ENCODE results near the gene HLCS. TPM values are rescaled to one million over a fixed set of nuclear protein-coding genes. Genes with fewer than 3 reads are reported as not detected.

The HLCS gene
- total and polyA plus RNA-seq, 2 of the 4 experiments (the other 2 are of a cell fraction), result 10.6 to 21.0 TPM

DNA sequence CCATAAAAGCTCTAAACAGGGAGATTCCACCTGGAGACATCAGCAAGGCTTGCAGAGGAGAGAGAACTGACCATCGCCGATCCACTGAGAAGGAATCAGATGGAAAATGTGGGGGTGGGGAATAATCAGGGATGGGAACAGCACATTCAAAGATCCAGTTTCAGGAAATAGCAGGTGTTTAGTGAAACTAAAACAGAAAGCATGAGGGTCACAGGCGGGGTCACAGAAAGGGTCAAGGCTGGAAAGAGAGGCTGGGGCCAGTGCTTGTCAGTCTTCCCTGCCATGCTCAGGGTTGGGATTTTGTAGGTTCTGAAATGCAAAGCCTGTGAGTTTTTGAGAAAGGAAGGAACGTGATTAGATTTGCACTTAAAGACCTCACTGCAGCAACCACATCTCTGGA lies 103.2 kb downstream of the HLCS start:
- ChIA-PET POLR2A (ENCODE audit: unreplicated experiment) (no interaction called here), CTCF (interaction anchor here (1.4 kb wide), 1 partner anchor 13 kb away, joined by 4 read pairs; no protein-coding TSS in a partner anchor)
- H2BK120ac ChIP-seq (ENCODE audit: low read depth, low read length), result no peak overlapping the region
- H3K4me1 ChIP-seq (ENCODE audit: control insufficient read depth, insufficient read depth, low read length), result peaks cover 12% of the 10 kb centered on the region
- in situ Hi-C loops (cut with MboI; ENCODE audit: low sequenced_read_pairs) (no loop called here), dilution Hi-C loops (cut with HindIII; ENCODE audit: low sequenced_read_pairs, unreplicated experiment) (no loop called here), intact Hi-C loops (cut with micrococcal nuclease) (no loop called here)
- no peak overlapping the region for H2BK5ac ChIP-seq (ENCODE audit: low read depth, low read length, poor library complexity, severe bottlenecking)
- H3K9me1 ChIP-seq (ENCODE audit: insufficient read depth, low read length), result peaks cover 16% of the 10 kb centered on the region
- no peaks in the 10 kb centered on the region for H4K20me1 ChIP-seq (ENCODE audit: insufficient read depth, low read length)
- H3K27me3 ChIP-seq (ENCODE audit: control insufficient read depth, insufficient read depth, low read length), result no peaks in the 10 kb centered on the region
- no peaks in the 10 kb centered on the region for H3K9me3 ChIP-seq (ENCODE audit: control insufficient read depth, insufficient read depth, low read length)
- no CpG with 5 or more reads among the region's 4 CpGs for WGBS, 2 experiments (ENCODE audit: extremely low coverage in 2 of 2, insufficient read length in 1 of 2)
- H3K4ac ChIP-seq (ENCODE audit: low read depth, low read length), result no peak overlapping the region
- no peak overlapping the region for H3K23ac ChIP-seq (ENCODE audit: low read depth, low read length)
- 0 out of 2 replicates have a peak overlapping the region, but pooled peaks have one; percentile 9 for H4K91ac ChIP-seq (ENCODE audit: insufficient read depth, low read depth, low read length)
- ATAC-seq (ENCODE audit: low read depth), result no peak
- 0 out of 2 replicates have a peak overlapping the region, but pooled peaks have one; percentile 51 for H2AK5ac ChIP-seq (ENCODE audit: low read depth, low read length)
- no peak overlapping the region for H2BK15ac ChIP-seq (ENCODE audit: low read depth, low read length)
- TF ChIP-seq BHLHE40 (IDR thresholded peaks at IDR 0.05; ENCODE audit: low read depth, low read length) (no peak), SMC3 (IDR thresholded peaks at IDR 0.05; ENCODE audit: low read depth, low read length) (no peak), CEBPB (IDR thresholded peaks at IDR 0.05; ENCODE audit: low read depth, low read length) (no peak), RAD21 (IDR thresholded peaks at IDR 0.05; ENCODE audit: low read length) (no peak), RCOR1 (IDR thresholded peaks at IDR 0.05; ENCODE audit: insufficient replicate concordance, low read length) (no peak), MAZ (IDR thresholded peaks at IDR 0.05; ENCODE audit: borderline replicate concordance, low read depth, low read length) (no peak), MAFK (IDR thresholded peaks at IDR 0.05; ENCODE audit: low read depth, low read length) (no peak)
- TF ChIP-seq, protein P1, sequence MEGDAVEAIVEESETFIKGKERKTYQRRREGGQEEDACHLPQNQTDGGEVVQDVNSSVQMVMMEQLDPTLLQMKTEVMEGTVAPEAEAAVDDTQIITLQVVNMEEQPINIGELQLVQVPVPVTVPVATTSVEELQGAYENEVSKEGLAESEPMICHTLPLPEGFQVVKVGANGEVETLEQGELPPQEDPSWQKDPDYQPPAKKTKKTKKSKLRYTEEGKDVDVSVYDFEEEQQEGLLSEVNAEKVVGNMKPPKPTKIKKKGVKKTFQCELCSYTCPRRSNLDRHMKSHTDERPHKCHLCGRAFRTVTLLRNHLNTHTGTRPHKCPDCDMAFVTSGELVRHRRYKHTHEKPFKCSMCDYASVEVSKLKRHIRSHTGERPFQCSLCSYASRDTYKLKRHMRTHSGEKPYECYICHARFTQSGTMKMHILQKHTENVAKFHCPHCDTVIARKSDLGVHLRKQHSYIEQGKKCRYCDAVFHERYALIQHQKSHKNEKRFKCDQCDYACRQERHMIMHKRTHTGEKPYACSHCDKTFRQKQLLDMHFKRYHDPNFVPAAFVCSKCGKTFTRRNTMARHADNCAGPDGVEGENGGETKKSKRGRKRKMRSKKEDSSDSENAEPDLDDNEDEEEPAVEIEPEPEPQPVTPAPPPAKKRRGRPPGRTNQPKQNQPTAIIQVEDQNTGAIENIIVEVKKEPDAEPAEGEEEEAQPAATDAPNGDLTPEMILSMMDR (conservative IDR thresholded peaks at IDR 0.05; ENCODE audit: low read depth, low read length), result no peak
- no peak overlapping the region for H3K18ac ChIP-seq (ENCODE audit: low read depth, low read length)
- H4K5ac ChIP-seq (ENCODE audit: low read depth, low read length), result no peak overlapping the region
- no peak overlapping the region for H3K27ac ChIP-seq (ENCODE audit: insufficient read depth, low read length)
- no peak overlapping the region for H3K56ac ChIP-seq (ENCODE audit: extremely low read depth, insufficient read depth, low read length)
- H4K8ac ChIP-seq (ENCODE audit: low read depth in 2 of 2, low read length in 2 of 2), result no peak overlapping the region
- H2AK9ac ChIP-seq (replicated peaks; ENCODE audit: low read depth, low read length, poor library complexity), result peak overlapping the region; percentile 48
- no peak overlapping the region for H2AFZ ChIP-seq (replicated peaks; ENCODE audit: low read length, poor library complexity)
- H3K9ac ChIP-seq (ENCODE audit: low read depth, low read length), result no peak overlapping the region
- no TSS peak for BruUV-seq (replicated peaks)
- no peak overlapping the region for H3K14ac ChIP-seq (replicated peaks; ENCODE audit: low read depth, low read length)
- H3K4me3 ChIP-seq (ENCODE audit: insufficient read depth, low read depth, low read length), result no peak overlapping the region
- H3K4me2 ChIP-seq (ENCODE audit: low read depth, low read length), result no peak overlapping the region
- no peak overlapping the region for H2BK20ac ChIP-seq (ENCODE audit: low read depth, low read length)
- peaks cover 5 to 33% of the 10 kb centered on the region in 2 experiments; a peak in 3 of 4 replicates for H3K79me1 ChIP-seq (ENCODE audit: low read depth in 1 of 2, low read length in 2 of 2)
- DNase-seq, result no peak
- no peaks in the 10 kb centered on the region for H3K36me3 ChIP-seq (ENCODE audit: control insufficient read depth, insufficient read depth, low read length)

Measured in IMR-90 (cell line).